ENCODE results near the gene KAT14. TPM values are rescaled to one million over a fixed set of nuclear protein-coding genes. Genes with fewer than 3 reads are reported as not detected.
"Not testable (repeated sequence)": the region's sequence is repeated elsewhere in the genome, so short reads cannot be mapped to it uniquely, and the experiment has no call there.

The KAT14 gene
- total RNA-seq, 3 donors from 2014 or later: 11.1 to 17.4 (median 14.9) TPM

- DNase-seq (ENCODE audit: low spot score in 2 of 2): no peak
- Histone ChIP-seq H3K4me3 (no peak overlapping the region), H3K4me1 (no peaks in the 10 kb centered on the region), H3K27ac (no peak overlapping the region), H3K36me3 (no peaks in the 10 kb centered on the region), H3K27me3 (no peaks in the 10 kb centered on the region), H3K9me3 (no peaks in the 10 kb centered on the region)
- intact Hi-C loops (cut with DNase I; ENCODE audit: low total_unique reads): no loop called here
- no peak for TF ChIP-seq POLR2A (IDR thresholded peaks at IDR 0.05)
- no peak for TF ChIP-seq POLR2AphosphoS5 (IDR thresholded peaks at IDR 0.05)
- no peak for TF ChIP-seq CTCF (IDR thresholded peaks at IDR 0.05)
Observed at GRCh38 chr20:18091623-18092022, 46.0 kb upstream of the KAT14 start.

GRCh38 chr20:18092890-18093289 is 44.8 kb upstream of the KAT14 start:
- H3K36me3 ChIP-seq: no peaks in the 10 kb centered on the region
- TF ChIP-seq POLR2AphosphoS5 (IDR thresholded peaks at IDR 0.05) (no peak), POLR2A (IDR thresholded peaks at IDR 0.05) (no peak), CTCF (IDR thresholded peaks at IDR 0.05) (no peak)
- H3K9me3 ChIP-seq: no peaks in the 10 kb centered on the region
- intact Hi-C loops (cut with DNase I; ENCODE audit: low total_unique reads): no loop called here
- no peak for DNase-seq (ENCODE audit: low spot score in 2 of 2)
- no peaks in the 10 kb centered on the region for H3K4me1 ChIP-seq
- H3K4me3 ChIP-seq: no peak overlapping the region
- H3K27ac ChIP-seq: no peak overlapping the region
- no peaks in the 10 kb centered on the region for H3K27me3 ChIP-seq

- no peaks in the 10 kb centered on the region for H3K36me3 ChIP-seq
Observed at GRCh38 chr20:18093388-18093787, 44.3 kb upstream of the KAT14 start.

GRCh38 chr20:18094191-18094590 is 43.5 kb upstream of the KAT14 start:
- no peak for DNase-seq (ENCODE audit: low spot score in 2 of 2)
- Histone ChIP-seq H3K4me3 (no peak overlapping the region), H3K9me3 (no peaks in the 10 kb centered on the region), H3K36me3 (no peaks in the 10 kb centered on the region), H3K4me1 (no peaks in the 10 kb centered on the region), H3K27ac (no peak overlapping the region), H3K27me3 (no peaks in the 10 kb centered on the region)
- TF ChIP-seq POLR2A (IDR thresholded peaks at IDR 0.05) (no peak), POLR2AphosphoS5 (IDR thresholded peaks at IDR 0.05) (no peak), CTCF (IDR thresholded peaks at IDR 0.05) (no peak)
- intact Hi-C loops (cut with DNase I; ENCODE audit: low total_unique reads): no loop called here

More at GRCh38 chr20:18093388-18093787, 44.3 kb upstream of the KAT14 start:
- H3K27me3 ChIP-seq: no peaks in the 10 kb centered on the region
- no peaks in the 10 kb centered on the region for H3K4me1 ChIP-seq
- H3K9me3 ChIP-seq: no peaks in the 10 kb centered on the region
- intact Hi-C loops (cut with DNase I; ENCODE audit: low total_unique reads): no loop called here
- H3K27ac ChIP-seq: no peak overlapping the region
- DNase-seq (ENCODE audit: low spot score in 2 of 2): no peak
- H3K4me3 ChIP-seq: no peak overlapping the region
- no peak for TF ChIP-seq CTCF (IDR thresholded peaks at IDR 0.05)
- TF ChIP-seq POLR2AphosphoS5 (IDR thresholded peaks at IDR 0.05): no peak
- no peak for TF ChIP-seq POLR2A (IDR thresholded peaks at IDR 0.05)

- H3K4me1 ChIP-seq; DNase-seq (ENCODE audit: low spot score in 2 of 2); H3K4me3 ChIP-seq; intact Hi-C loops (cut with DNase I; ENCODE audit: low total_unique reads); H3K27me3 ChIP-seq; H3K27ac ChIP-seq; H3K9me3 ChIP-seq; H3K36me3 ChIP-seq: not testable (repeated sequence)
Observed at GRCh38 chr20:18100569-18100968, 37.1 kb upstream of the KAT14 start.

All from breast epithelium (tissue), 4 donors.